SK-N-SH treated with all-trans-retinoic acid at 6 μM for 48 hours (cell line): Measurements from ENCODE around the gene DCAF5.

Source experiments
- ARNTL ChIP-seq: fragments of 450-650 bp; formaldehyde crosslinking; IDR thresholded peaks from 2 replicates; pipeline ENCODE4 v1.5.0; 2020; ENCODE audit warnings: low read depth, mild to moderate bottlenecking, moderate library complexity, borderline replicate concordance
- CREB5 ChIP-seq: fragments of 250-450 bp; sonication (Bioruptor Pico); IDR thresholded peaks from 2 replicates; pipeline ENCODE4 v1.5.1; 2020; ENCODE audit warnings: low read depth, mild to moderate bottlenecking, moderate library complexity
- CSDC2 ChIP-seq: fragments of 250-450 bp; sonication (Bioruptor Pico); IDR thresholded peaks from 2 replicates; pipeline ENCODE4 v1.5.0; 2020; ENCODE audit warnings: mild to moderate bottlenecking, moderate library complexity
- CSRNP3 ChIP-seq: fragments of 250-450 bp; sonication (Bioruptor Pico); IDR thresholded peaks from 2 replicates; pipeline ENCODE4 v1.5.1; 2021; ENCODE audit warnings: mild to moderate bottlenecking, moderate library complexity
- RARB ChIP-seq: fragments of 250-450 bp; sonication (Bioruptor Pico); IDR thresholded peaks from 2 replicates; pipeline ENCODE4 v1.8.0; 2021; ENCODE audit warnings: mild to moderate bottlenecking, moderate library complexity
- SNAI2 ChIP-seq: fragments of 250-450 bp; sonication (Bioruptor Pico); IDR thresholded peaks from 2 replicates; pipeline ENCODE4 v1.5.0; 2020; ENCODE audit warnings: mild to moderate bottlenecking, moderate library complexity
- TOX ChIP-seq: fragments of 250-450 bp; sonication (Bioruptor Pico); IDR thresholded peaks from 2 replicates; pipeline ENCODE4 v1.8.0; 2021; ENCODE audit warnings: mild to moderate bottlenecking, moderate library complexity, borderline replicate concordance
- ZC3H10 ChIP-seq: fragments of 250-450 bp; sonication (Bioruptor Pico); IDR thresholded peaks from 2 replicates; pipeline ENCODE4 v1.5.1; 2021; ENCODE audit warnings: mild to moderate bottlenecking, moderate library complexity
- ZFP3 ChIP-seq: fragments of 250-450 bp; sonication (Bioruptor Pico); IDR thresholded peaks from 2 replicates; pipeline ENCODE4 v1.5.0; 2020; ENCODE audit warnings: mild to moderate bottlenecking, moderate library complexity
- ZFP30 ChIP-seq: fragments of 450-650 bp; formaldehyde crosslinking; IDR thresholded peaks from 2 replicates; pipeline ENCODE4 v1.5.0; 2022; ENCODE audit warnings: mild to moderate bottlenecking, moderate library complexity
- ZNF70 ChIP-seq: fragments of 450-650 bp; formaldehyde crosslinking; IDR thresholded peaks from 2 replicates; pipeline ENCODE4 v1.5.0; 2020; ENCODE audit warnings: mild to moderate bottlenecking, moderate library complexity
- ZNF8 ChIP-seq: fragments of 450-650 bp; formaldehyde crosslinking; IDR thresholded peaks from 2 replicates; pipeline ENCODE4 v1.5.0; 2020; ENCODE audit warnings: mild to moderate bottlenecking, moderate library complexity
- TF ChIP-seq, protein P1 (sequence below): fragments of 250-450 bp; sonication (Bioruptor Pico); IDR thresholded peaks from 2 replicates; pipeline ENCODE4 v1.5.0; 2020; ENCODE audit warnings: mild to moderate bottlenecking, moderate library complexity
- TF ChIP-seq, protein P2 (sequence below): fragments of 250-450 bp; sonication (Bioruptor Pico); IDR thresholded peaks from 2 replicates; pipeline ENCODE4 v1.8.0; 2020; ENCODE audit warnings: mild to moderate bottlenecking, moderate library complexity, borderline replicate concordance

- no peak for TF ChIP-seq RARB (CRISPR knock-in tag)
- TF ChIP-seq, protein P1, sequence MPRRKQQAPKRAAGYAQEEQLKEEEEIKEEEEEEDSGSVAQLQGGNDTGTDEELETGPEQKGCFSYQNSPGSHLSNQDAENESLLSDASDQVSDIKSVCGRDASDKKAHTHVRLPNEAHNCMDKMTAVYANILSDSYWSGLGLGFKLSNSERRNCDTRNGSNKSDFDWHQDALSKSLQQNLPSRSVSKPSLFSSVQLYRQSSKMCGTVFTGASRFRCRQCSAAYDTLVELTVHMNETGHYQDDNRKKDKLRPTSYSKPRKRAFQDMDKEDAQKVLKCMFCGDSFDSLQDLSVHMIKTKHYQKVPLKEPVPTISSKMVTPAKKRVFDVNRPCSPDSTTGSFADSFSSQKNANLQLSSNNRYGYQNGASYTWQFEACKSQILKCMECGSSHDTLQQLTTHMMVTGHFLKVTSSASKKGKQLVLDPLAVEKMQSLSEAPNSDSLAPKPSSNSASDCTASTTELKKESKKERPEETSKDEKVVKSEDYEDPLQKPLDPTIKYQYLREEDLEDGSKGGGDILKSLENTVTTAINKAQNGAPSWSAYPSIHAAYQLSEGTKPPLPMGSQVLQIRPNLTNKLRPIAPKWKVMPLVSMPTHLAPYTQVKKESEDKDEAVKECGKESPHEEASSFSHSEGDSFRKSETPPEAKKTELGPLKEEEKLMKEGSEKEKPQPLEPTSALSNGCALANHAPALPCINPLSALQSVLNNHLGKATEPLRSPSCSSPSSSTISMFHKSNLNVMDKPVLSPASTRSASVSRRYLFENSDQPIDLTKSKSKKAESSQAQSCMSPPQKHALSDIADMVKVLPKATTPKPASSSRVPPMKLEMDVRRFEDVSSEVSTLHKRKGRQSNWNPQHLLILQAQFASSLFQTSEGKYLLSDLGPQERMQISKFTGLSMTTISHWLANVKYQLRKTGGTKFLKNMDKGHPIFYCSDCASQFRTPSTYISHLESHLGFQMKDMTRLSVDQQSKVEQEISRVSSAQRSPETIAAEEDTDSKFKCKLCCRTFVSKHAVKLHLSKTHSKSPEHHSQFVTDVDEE (CRISPR knock-in tag) = no peak
- TF ChIP-seq CREB5 (CRISPR knock-in tag) = no peak
- TF ChIP-seq ZFP3 (CRISPR knock-in tag) = no peak
- TF ChIP-seq, protein P2, sequence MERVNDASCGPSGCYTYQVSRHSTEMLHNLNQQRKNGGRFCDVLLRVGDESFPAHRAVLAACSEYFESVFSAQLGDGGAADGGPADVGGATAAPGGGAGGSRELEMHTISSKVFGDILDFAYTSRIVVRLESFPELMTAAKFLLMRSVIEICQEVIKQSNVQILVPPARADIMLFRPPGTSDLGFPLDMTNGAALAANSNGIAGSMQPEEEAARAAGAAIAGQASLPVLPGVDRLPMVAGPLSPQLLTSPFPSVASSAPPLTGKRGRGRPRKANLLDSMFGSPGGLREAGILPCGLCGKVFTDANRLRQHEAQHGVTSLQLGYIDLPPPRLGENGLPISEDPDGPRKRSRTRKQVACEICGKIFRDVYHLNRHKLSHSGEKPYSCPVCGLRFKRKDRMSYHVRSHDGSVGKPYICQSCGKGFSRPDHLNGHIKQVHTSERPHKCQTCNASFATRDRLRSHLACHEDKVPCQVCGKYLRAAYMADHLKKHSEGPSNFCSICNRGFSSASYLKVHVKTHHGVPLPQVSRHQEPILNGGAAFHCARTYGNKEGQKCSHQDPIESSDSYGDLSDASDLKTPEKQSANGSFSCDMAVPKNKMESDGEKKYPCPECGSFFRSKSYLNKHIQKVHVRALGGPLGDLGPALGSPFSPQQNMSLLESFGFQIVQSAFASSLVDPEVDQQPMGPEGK (CRISPR knock-in tag) = no peak
- no peak for TF ChIP-seq ZC3H10 (CRISPR knock-in tag)
- no peak for TF ChIP-seq CSRNP3 (CRISPR knock-in tag)
- TF ChIP-seq ZFP30 (CRISPR knock-in tag) = no peak
- no peak for TF ChIP-seq ZNF70 (CRISPR knock-in tag)
- TF ChIP-seq SNAI2 (CRISPR knock-in tag) = no peak
- TF ChIP-seq ZNF8 = no peak
- TF ChIP-seq ARNTL (CRISPR knock-in tag) = no peak
- no peak for TF ChIP-seq TOX (CRISPR knock-in tag)
- no peak for TF ChIP-seq CSDC2 (CRISPR knock-in tag)
Measured at GRCh38 chr14:69044965-69045555, 107.9 kb downstream of the DCAF5 start.
